HEK293T (cell line): ENCODE measurements around the gene TUBA3E.
"Not testable (repeated sequence)": the region's sequence is repeated elsewhere in the genome, so short reads cannot be mapped to it uniquely, and the experiment has no call there.

Source experiments
- CTCF ChIA-PET: fragments of 350-600 bp; formaldehyde crosslinking; extraction: SDS; loops from one replicate; lab custom pipeline; 2021; ENCODE audit warnings: antibody characterized with exemption, inconsistent platforms; lab: Yijun Ruan, JAX
- POLR2A ChIA-PET: fragments of 350-600 bp; formaldehyde crosslinking; extraction: SDS; loops from one replicate; lab custom pipeline; 2020; ENCODE audit warnings: antibody characterized with exemption, inconsistent platforms; lab: Yijun Ruan, JAX
- DNase-seq: peaks from one replicate; pipeline ENCODE4 v3.0.0; 2012; ENCODE audit warnings: mixed read lengths; ENCODE audit errors: extremely low spot score
- ARNT ChIP-seq: fragments of 450-650 bp; IDR thresholded peaks from 2 replicates; pipeline ENCODE4 v1.6.1; 2017; ENCODE audit warnings: mild to moderate bottlenecking
- BHLHE40 ChIP-seq: fragments of 450-650 bp; IDR thresholded peaks from 2 replicates; pipeline ENCODE4 v1.6.1; 2016; ENCODE audit warnings: mild to moderate bottlenecking, moderate library complexity, borderline replicate concordance
- CTBP1 ChIP-seq: fragments of 450-650 bp; IDR thresholded peaks from 2 replicates; pipeline ENCODE4 v1.6.1; 2016; ENCODE audit warnings: borderline replicate concordance
- ELF4 ChIP-seq: fragments of 450-650 bp; IDR thresholded peaks from 2 replicates; pipeline ENCODE4 v1.6.1; 2017; ENCODE audit warnings: antibody characterized with exemption
- FOXA1 ChIP-seq: fragments of 450-650 bp; IDR thresholded peaks from 2 replicates; pipeline ENCODE4 v1.6.1; 2016; ENCODE audit warnings: mild to moderate bottlenecking
- FOXK2 ChIP-seq: fragments of 450-650 bp; IDR thresholded peaks from 2 replicates; pipeline ENCODE4 v1.6.1; 2016; ENCODE audit warnings: mild to moderate bottlenecking
- FOXM1 ChIP-seq: fragments of 450-650 bp; IDR thresholded peaks from 2 replicates; pipeline ENCODE4 v1.6.1; 2017; ENCODE audit warnings: mild to moderate bottlenecking, borderline replicate concordance
- HDGF ChIP-seq: fragments of 450-650 bp; IDR thresholded peaks from 2 replicates; pipeline ENCODE4 v1.6.1; 2017; ENCODE audit warnings: antibody characterized with exemption, borderline replicate concordance
- L3MBTL2 ChIP-seq: fragments of 450-650 bp; conservative IDR thresholded peaks from 2 replicates; pipeline ENCODE4 v1.6.1; 2016; ENCODE audit warnings: mild to moderate bottlenecking
- LEF1 ChIP-seq: fragments of 450-650 bp; IDR thresholded peaks from 2 replicates; pipeline ENCODE4 v1.6.1; 2017; ENCODE audit warnings: mild to moderate bottlenecking, borderline replicate concordance
- NFRKB ChIP-seq: fragments of 450-650 bp; IDR thresholded peaks from 2 replicates; pipeline ENCODE4 v1.6.1; 2016; ENCODE audit warnings: mild to moderate bottlenecking, moderate library complexity
- PKNOX1 ChIP-seq: fragments of 450-650 bp; IDR thresholded peaks from 2 replicates; pipeline ENCODE4 v1.6.1; 2016
- SP1 ChIP-seq: fragments of 450-650 bp; IDR thresholded peaks from 2 replicates; pipeline ENCODE4 v1.6.1; 2017
- SUZ12 ChIP-seq: fragments of 450-650 bp; IDR thresholded peaks from 2 replicates; pipeline ENCODE4 v1.6.1; 2016; ENCODE audit warnings: mild to moderate bottlenecking
- TARDBP ChIP-seq: fragments of 450-650 bp; IDR thresholded peaks from 2 replicates; pipeline ENCODE4 v1.6.1; 2016
- ZNF384 ChIP-seq: fragments of 450-650 bp; IDR thresholded peaks from 2 replicates; pipeline ENCODE4 v1.6.1; 2016

The TUBA3E gene

GRCh38 chr2:130169896-130170295, 28.3 kb downstream of the TUBA3E start:
- POLR2A ChIA-PET: no interaction called here
- CTCF ChIA-PET: interaction anchor here (0.6 kb wide), 1 partner anchor 141 kb away, joined by 3 read pairs; no protein-coding TSS in a partner anchor

GRCh38 chr2:130169163-130169562, 29.1 kb downstream of the TUBA3E start:
- CTCF ChIA-PET, DNase-seq, POLR2A ChIA-PET: not testable (repeated sequence)

More at GRCh38 chr2:130169896-130170295, 28.3 kb downstream of the TUBA3E start:
- TF ChIP-seq ELF4 (no peak), ZNF384 (no peak), SP1 (no peak)
- DNase-seq: no peak

GRCh38 chr2:130166611-130167010, 31.6 kb downstream of the TUBA3E start:
- POLR2A ChIA-PET, CTCF ChIA-PET, DNase-seq: not testable (repeated sequence)

- no peak for DNase-seq
- TF ChIP-seq FOXA1 (no peak), TARDBP (no peak), SP1 (no peak)
- ChIA-PET CTCF (no interaction called here), POLR2A (no interaction called here)
These were observed 32.8 kb downstream of the TUBA3E start for GRCh38 chr2:130165293-130166016.

- CTCF ChIA-PET: no interaction called here
- no peak for TF ChIP-seq FOXK2
- TF ChIP-seq L3MBTL2: no peak
- no peak for TF ChIP-seq LEF1
- TF ChIP-seq HDGF: no peak
- no peak for TF ChIP-seq FOXM1
- no peak for TF ChIP-seq BHLHE40
- TF ChIP-seq PKNOX1: no peak
- TF ChIP-seq TARDBP: no peak
- no peak for TF ChIP-seq FOXA1
- TF ChIP-seq SP1: no peak
- TF ChIP-seq CTBP1: no peak
- no peak for TF ChIP-seq ELF4
- TF ChIP-seq NFRKB: no peak
- TF ChIP-seq ZNF384: no peak
- TF ChIP-seq SUZ12: no peak
- no peak for TF ChIP-seq ARNT
- DNase-seq: no peak
These were observed 35.3 kb downstream of the TUBA3E start for GRCh38 chr2:130162968-130163367.

GRCh38 chr2:130162486-130162885, 35.8 kb downstream of the TUBA3E start:
- CTCF ChIA-PET, POLR2A ChIA-PET, DNase-seq: not testable (repeated sequence)

More at GRCh38 chr2:130162968-130163367, 35.3 kb downstream of the TUBA3E start:
- POLR2A ChIA-PET: no interaction called here

- POLR2A ChIA-PET, DNase-seq: not testable (repeated sequence)
These were observed 37.2 kb downstream of the TUBA3E start for GRCh38 chr2:130160838-130161705.

GRCh38 chr2:130160131-130160530, 38.1 kb downstream of the TUBA3E start:
- no peak for DNase-seq
- TF ChIP-seq FOXA1 (no peak), SP1 (no peak), SUZ12 (no peak), ARNT (no peak), FOXK2 (no peak), PKNOX1 (no peak), TARDBP (no peak), NFRKB (no peak), ELF4 (no peak), CTBP1 (no peak), HDGF (no peak), ZNF384 (no peak), L3MBTL2 (no peak), LEF1 (no peak), FOXM1 (no peak), BHLHE40 (no peak)
- POLR2A ChIA-PET: no interaction called here
- CTCF ChIA-PET: no interaction called here

More at GRCh38 chr2:130160838-130161705, 37.2 kb downstream of the TUBA3E start:
- CTCF ChIA-PET: not testable (repeated sequence)

- DNase-seq, CTCF ChIA-PET: not testable (repeated sequence)
- POLR2A ChIA-PET: interaction anchor here (1.0 kb wide), 1 partner anchor 183 kb away, joined by 3 read pairs; the partner anchor contains the start of gene IMP4
These were observed 38.9 kb downstream of the TUBA3E start for GRCh38 chr2:130159376-130159775.
